ENCODE data around the gene RBPJ. TPM values are rescaled to one million over a fixed set of nuclear protein-coding genes. Genes with fewer than 3 reads are reported as not detected.
A peak's percentile ranks its signal among the peaks of the same experiment; 100 is the strongest.

Gene RBPJ
- total RNA-seq, 1 donor from 2014 or later, result 121 TPM

DNA sequence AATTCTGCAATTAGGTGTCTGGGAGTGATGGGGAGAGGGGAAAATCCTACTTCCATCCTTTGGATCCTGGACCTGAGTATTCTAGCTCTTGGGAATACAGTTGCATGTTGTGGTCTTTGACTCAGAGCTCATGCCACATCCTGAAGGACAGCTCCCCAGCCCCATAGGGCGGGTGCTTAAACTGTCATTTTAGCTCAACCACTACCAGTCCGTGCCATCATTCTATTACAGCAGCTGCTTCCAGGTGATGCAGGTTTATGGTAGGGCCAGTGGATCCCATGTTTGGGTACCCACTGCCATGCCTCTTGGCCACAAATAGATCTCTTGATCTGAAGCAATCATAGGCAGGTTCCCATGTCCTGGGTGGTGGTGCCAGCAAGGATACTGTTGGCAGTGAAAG, 134.8 kb downstream of the RBPJ start:
- TF ChIP-seq, protein P1, sequence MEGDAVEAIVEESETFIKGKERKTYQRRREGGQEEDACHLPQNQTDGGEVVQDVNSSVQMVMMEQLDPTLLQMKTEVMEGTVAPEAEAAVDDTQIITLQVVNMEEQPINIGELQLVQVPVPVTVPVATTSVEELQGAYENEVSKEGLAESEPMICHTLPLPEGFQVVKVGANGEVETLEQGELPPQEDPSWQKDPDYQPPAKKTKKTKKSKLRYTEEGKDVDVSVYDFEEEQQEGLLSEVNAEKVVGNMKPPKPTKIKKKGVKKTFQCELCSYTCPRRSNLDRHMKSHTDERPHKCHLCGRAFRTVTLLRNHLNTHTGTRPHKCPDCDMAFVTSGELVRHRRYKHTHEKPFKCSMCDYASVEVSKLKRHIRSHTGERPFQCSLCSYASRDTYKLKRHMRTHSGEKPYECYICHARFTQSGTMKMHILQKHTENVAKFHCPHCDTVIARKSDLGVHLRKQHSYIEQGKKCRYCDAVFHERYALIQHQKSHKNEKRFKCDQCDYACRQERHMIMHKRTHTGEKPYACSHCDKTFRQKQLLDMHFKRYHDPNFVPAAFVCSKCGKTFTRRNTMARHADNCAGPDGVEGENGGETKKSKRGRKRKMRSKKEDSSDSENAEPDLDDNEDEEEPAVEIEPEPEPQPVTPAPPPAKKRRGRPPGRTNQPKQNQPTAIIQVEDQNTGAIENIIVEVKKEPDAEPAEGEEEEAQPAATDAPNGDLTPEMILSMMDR (IDR thresholded peaks at IDR 0.05; ENCODE audit: partially characterized antibody, unreplicated experiment), result no peak
- H3K4me3 Mint-ChIP-seq (ENCODE audit: unreplicated experiment), result no peak overlapping the region
- H3K27me3 Mint-ChIP-seq (ENCODE audit: unreplicated experiment), result peaks cover 8% of the 10 kb centered on the region
- H3K9me3 Mint-ChIP-seq (ENCODE audit: unreplicated experiment), result peaks cover 5% of the 10 kb centered on the region
- no peak for DNase-seq
- no peak overlapping the region for H3K27ac Mint-ChIP-seq (ENCODE audit: unreplicated experiment)
- no peaks in the 10 kb centered on the region for H3K36me3 Mint-ChIP-seq (ENCODE audit: unreplicated experiment)
- peaks cover 7% of the 10 kb centered on the region for H3K4me1 Mint-ChIP-seq (ENCODE audit: low read depth, unreplicated experiment)

DNA sequence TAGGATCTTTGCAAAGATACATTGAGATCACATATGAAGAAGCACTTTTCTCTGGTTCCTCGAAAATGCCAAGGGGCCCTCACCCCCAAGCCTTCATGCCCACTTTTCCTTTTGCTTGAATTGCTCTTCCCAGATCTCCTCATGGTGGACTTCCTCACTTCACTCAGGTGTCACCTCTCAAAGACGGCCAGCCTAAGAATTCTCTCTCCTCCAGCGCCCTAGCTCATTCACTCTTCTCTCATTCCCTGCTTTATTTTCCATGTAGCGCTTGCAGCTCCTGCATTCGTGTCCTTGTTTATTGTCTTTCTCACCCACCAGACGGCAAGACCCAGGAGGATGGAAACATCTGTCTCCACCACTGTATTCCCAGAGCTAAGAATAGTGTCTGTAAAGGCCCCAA, 136.6 kb downstream of the RBPJ start:
- DNase-seq, result no peak
- Mint-ChIP-seq H3K27ac (ENCODE audit: unreplicated experiment) (peak overlapping the region; percentile 13), H3K36me3 (ENCODE audit: unreplicated experiment) (no peaks in the 10 kb centered on the region), H3K4me3 (ENCODE audit: unreplicated experiment) (no peak overlapping the region), H3K9me3 (ENCODE audit: unreplicated experiment) (peaks cover 5% of the 10 kb centered on the region), H3K4me1 (ENCODE audit: low read depth, unreplicated experiment) (peaks cover 5% of the 10 kb centered on the region), H3K27me3 (ENCODE audit: unreplicated experiment) (peaks cover 8% of the 10 kb centered on the region)
- TF ChIP-seq, protein P1 (IDR thresholded peaks at IDR 0.05; ENCODE audit: partially characterized antibody, unreplicated experiment), result no peak

DNA sequence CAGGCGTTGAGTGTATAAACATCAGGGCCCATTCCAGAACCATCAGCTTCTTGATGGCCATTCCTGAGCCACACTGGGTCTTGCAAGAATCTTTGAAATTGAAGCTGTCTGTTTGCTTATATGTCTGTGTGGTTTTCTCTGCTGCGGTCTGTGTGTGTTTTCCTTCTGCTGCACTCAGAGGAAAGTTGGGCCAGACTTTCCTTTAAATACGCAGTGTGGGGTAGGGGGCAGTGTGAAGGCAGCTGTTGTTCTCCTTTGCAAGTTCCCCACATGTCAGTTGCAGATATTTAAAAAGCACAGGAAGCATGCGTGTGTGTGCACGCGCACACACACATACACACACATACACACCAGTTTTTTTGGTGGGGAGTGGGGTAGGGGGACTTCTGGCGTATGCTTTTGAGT, 137.3 kb downstream of the RBPJ start:
- DNase-seq, result no peak
- TF ChIP-seq, protein P1 (IDR thresholded peaks at IDR 0.05; ENCODE audit: partially characterized antibody, unreplicated experiment), result no peak
- no peak overlapping the region for H3K4me3 Mint-ChIP-seq (ENCODE audit: unreplicated experiment)

DNA sequence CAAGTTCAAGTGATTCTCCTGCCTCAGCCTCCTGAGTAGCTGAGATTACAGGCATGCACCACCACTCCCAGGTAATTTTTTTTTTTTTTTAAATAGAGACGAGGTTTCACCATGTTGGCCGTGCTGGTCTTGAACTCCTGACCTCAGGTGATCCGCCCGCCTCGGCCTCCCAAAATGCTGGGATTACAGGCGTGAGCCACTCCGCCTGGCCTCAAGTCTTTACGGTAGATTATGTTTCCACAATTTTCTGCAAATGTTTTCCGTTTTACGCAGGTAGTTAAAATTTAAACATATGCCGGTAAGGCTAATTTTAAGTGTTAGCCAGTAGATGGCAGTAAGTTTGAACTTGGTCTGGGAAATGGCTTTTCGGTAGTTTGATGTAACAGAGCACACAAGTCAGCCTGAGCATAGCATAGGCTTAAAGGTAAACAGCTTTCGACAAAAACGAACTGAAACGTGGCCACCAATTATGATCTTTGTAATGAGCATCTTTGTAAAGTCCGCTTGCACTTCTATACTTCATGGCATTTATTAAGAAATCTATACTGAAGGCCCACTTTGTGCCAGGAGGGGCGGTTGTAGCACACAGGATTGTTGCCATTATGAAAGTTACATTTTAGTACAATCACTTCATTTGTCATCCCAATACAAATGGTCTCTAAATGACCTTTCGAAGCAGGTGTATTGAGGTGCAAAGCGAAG, 138.4 kb downstream of the RBPJ start:
- H3K27ac Mint-ChIP-seq (ENCODE audit: unreplicated experiment), result no peak overlapping the region
- H3K9me3 Mint-ChIP-seq (ENCODE audit: unreplicated experiment), result peaks cover 3% of the 10 kb centered on the region
- peaks cover 6% of the 10 kb centered on the region for H3K27me3 Mint-ChIP-seq (ENCODE audit: unreplicated experiment)
- H3K4me1 Mint-ChIP-seq (ENCODE audit: low read depth, unreplicated experiment), result peaks cover 4% of the 10 kb centered on the region
- H3K36me3 Mint-ChIP-seq (ENCODE audit: unreplicated experiment), result no peaks in the 10 kb centered on the region
- H3K4me3 Mint-ChIP-seq (ENCODE audit: unreplicated experiment), result no peak overlapping the region
- TF ChIP-seq, protein P1 (IDR thresholded peaks at IDR 0.05; ENCODE audit: partially characterized antibody, unreplicated experiment), result peak; percentile 53
- DNase-seq, result no peak

More for the DNA sequence above, 137.3 kb downstream of the RBPJ start:
- H3K27ac Mint-ChIP-seq (ENCODE audit: unreplicated experiment), result no peak overlapping the region
- peaks cover 5% of the 10 kb centered on the region for H3K9me3 Mint-ChIP-seq (ENCODE audit: unreplicated experiment)
- H3K4me1 Mint-ChIP-seq (ENCODE audit: low read depth, unreplicated experiment), result peaks cover 4% of the 10 kb centered on the region
- peaks cover 8% of the 10 kb centered on the region for H3K27me3 Mint-ChIP-seq (ENCODE audit: unreplicated experiment)
- H3K36me3 Mint-ChIP-seq (ENCODE audit: unreplicated experiment), result no peaks in the 10 kb centered on the region

DNA sequence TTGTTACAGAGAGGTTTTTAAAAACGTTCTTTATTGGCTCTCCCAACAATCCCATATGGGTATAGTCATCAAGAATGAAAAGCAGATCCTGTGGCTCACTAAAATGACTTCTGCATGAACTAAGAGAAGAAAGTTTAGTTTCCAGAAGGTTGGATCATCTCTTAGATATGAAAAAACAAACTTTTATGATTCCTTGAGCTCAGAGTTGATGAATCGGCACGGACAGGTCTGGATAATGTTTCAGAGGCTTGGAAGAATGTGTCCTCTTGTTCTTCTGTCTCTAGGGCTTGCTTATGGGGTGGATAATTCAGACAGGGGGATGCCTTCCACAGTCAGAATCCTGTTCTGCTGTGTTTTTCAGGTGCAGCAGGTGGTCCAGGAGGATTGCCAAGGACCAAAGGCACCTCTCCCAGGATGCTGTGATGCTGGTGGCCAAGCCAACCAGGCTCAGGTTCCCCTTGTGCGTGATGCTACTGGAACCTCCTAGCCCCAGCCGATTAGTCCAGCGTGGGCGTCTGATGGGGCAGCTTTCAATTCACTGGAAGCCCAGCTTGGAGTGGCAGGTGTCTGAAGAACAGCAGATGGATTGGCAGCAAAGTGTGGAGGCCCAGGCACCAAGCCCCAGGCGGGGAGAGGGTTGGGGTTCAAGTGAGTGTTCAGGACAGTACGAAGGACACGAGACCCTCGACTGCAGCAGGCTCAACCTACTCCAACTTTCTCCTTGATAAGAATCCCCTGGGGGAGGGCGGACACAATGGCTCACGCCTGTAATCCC, 139.1 kb downstream of the RBPJ start:
- no peak overlapping the region for H3K4me3 Mint-ChIP-seq (ENCODE audit: unreplicated experiment)
- peaks cover 4% of the 10 kb centered on the region for H3K4me1 Mint-ChIP-seq (ENCODE audit: low read depth, unreplicated experiment)
- TF ChIP-seq, protein P1 (IDR thresholded peaks at IDR 0.05; ENCODE audit: partially characterized antibody, unreplicated experiment), result no peak
- no peak overlapping the region for H3K27ac Mint-ChIP-seq (ENCODE audit: unreplicated experiment)
- H3K9me3 Mint-ChIP-seq (ENCODE audit: unreplicated experiment), result peaks cover 4% of the 10 kb centered on the region
- H3K27me3 Mint-ChIP-seq (ENCODE audit: unreplicated experiment), result peaks cover 6% of the 10 kb centered on the region
- H3K36me3 Mint-ChIP-seq (ENCODE audit: unreplicated experiment), result peaks cover 2% of the 10 kb centered on the region
- no peak for DNase-seq

Data from glutamatergic neuron (in vitro differentiated cells).